ENCODE data around the gene MUC5B.
A peak's percentile ranks its signal among the peaks of the same experiment; 100 is the strongest.

MUC5B gene

DNA sequence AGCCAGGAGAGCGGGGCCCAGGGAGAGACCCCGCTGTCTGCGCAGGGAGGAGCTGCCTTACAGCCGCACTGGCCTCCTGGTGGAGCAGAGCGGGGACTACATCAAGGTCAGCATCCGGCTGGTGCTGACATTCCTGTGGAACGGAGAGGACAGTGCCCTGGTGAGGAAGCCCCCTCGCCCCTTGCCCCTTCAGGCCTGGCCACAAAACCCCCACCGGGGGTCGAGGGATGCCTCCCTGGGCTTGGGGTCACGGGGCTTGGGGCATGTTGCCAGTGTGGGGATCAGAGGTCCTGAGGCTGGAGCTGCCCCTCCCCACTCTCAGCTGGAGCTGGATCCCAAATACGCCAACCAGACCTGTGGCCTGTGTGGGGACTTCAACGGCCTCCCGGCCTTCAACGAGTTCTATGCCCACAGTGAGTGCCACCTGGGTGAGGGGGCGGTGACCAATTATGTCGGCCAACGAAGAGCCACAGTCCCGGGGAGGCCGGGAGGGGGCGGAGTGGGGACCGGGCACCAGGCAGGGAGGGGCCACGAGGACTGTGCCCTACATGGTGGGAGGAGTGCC, 4.2 kb downstream of the MUC5B start:
- intact Hi-C loops (cut with DNase I), result no loop called here
- DNase-seq, result peak in 3 of 42 donors; percentile 1 to 13 (median 4)

DNA sequence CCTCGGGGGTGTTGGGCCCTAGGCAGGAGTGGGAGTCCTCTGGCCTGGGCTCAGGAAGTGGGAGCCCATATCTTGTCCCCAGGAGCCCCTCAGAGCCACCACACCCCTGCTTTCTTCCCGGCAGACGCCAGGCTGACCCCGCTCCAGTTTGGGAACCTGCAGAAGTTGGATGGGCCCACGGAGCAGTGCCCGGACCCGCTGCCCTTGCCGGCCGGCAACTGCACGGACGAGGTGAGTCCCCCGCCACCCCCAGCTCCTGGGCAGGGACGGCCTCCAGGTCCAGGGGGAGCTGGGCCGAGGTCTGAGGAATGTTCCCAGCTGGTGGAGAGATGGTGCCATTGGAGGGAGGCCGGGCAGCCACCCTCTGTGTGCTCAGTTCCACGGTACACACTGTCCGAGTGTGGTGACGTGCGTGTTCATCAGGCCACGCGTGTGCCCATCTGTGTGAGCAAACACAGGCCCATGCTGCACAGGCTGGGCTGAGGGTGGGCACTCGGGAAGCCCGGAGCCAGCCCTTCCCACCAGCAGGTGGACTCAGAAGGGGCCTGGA, 4.8 kb downstream of the MUC5B start:
- intact Hi-C loops (cut with DNase I), result no loop called here
- DNase-seq, result peak in 2 of 42 donors; percentile 0 to 8

DNA sequence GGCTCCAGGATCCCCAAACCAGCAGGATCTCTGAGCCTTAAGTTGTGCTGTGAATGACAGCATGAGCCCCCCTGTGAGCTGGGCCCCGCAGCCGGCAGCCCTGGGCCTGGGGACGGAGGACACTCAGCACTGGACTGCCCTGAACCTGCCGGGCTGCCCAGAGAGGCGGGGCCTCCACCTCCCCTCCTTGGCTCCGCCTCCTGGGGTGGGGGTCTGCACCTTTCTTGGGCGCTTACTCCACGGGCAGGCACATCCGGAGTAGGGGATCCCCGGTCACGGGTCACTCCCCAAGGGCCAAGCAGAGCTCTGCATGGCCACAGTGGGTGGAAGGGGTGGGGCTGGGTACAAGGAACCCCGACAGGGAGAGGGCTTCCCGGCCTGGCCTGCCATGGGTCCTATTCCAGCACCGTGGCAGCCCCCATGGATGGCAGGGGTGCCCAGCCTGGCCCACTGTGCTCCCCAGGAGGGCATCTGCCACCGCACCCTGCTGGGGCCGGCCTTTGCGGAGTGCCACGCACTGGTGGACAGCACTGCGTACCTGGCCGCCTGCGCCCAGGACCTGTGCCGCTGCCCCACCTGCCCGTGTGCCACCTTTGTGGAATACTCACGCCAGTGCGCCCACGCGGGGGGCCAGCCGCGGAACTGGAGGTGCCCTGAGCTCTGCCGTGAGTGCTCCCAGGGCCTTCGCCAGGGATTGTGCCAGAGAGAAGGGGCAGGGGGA, 5.4 kb downstream of the MUC5B start:
- intact Hi-C loops (cut with DNase I), result no loop called here
- peak in 2 of 42 donors; percentile 1 to 13 for DNase-seq

GRCh38 chr11:1228921-1229451, 6.1 kb downstream of the MUC5B start:
- peak in 1 of 42 donors; percentile 0 for DNase-seq

GRCh38 chr11:1229471-1230120, 6.7 kb downstream of the MUC5B start:
- DNase-seq, result peak in 2 of 42 donors; percentile 1 to 6
- intact Hi-C loops (cut with DNase I), result no loop called here

More at GRCh38 chr11:1228921-1229451, 6.1 kb downstream of the MUC5B start:
- intact Hi-C loops (cut with DNase I), result no loop called here

DNA sequence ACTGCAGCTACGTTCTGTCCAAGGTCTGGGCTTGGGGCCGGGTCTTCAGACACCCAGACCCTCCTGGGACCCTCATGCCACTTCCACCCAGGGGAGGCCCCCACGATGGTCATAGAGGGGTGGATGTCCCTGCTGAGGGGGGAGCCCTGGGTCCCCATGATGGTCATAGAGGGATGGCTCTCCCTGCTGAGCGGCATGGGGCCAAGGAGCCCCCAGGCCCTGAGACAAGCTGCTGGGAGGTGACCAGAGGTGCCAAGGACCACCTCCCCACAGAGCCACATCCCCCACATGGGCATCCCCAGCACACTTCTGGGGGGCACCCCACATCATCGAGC, 7.2 kb downstream of the MUC5B start:
- intact Hi-C loops (cut with DNase I), result no loop called here
- no peak for DNase-seq

DNA sequence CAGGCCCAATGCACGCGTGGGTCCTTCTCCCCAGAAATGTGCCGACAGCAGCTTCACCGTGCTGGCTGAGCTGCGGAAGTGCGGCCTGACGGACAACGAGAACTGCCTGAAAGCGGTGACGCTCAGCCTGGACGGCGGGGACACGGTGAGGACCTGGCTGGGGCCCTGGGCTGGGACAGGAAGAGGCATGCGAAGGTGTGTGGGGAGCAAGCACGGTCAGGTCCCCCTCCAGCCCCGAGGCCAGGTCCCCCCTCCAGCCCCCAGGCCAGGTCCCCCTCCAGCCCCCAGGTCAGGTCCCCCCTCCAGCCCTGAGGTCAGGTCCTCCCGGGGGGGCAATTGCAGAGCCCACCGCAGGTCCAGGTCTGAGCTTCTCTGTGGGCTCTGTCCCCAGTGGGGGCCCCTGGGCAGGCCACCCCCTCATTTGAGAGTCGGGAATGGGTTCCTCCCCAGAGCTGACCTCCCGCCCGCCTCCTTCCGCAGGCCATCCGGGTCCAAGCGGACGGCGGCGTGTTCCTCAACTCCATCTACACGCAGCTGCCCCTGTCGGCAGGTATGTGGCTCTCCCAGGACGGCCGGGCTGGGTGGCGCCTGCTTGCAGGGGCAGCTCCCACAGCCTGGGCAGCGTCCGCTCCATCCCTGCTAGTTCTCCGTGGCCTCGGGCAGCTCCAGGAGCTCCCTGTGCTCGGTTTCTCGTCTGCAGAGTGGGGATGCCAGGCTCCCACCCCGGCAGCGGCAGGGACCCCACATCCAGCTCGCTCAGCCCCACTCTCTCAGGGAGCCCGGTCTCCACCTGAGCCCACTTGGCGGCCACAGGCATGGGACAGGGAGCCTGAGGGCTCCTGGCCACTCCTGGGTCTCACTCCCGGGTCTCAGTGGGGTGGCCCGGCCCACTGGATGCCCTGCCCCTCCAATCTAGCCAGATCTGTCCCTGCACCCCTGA, 7.9 kb downstream of the MUC5B start:
- intact Hi-C loops (cut with DNase I), result no loop called here
- DNase-seq, result peak in 1 of 42 donors; percentile 1

DNA sequence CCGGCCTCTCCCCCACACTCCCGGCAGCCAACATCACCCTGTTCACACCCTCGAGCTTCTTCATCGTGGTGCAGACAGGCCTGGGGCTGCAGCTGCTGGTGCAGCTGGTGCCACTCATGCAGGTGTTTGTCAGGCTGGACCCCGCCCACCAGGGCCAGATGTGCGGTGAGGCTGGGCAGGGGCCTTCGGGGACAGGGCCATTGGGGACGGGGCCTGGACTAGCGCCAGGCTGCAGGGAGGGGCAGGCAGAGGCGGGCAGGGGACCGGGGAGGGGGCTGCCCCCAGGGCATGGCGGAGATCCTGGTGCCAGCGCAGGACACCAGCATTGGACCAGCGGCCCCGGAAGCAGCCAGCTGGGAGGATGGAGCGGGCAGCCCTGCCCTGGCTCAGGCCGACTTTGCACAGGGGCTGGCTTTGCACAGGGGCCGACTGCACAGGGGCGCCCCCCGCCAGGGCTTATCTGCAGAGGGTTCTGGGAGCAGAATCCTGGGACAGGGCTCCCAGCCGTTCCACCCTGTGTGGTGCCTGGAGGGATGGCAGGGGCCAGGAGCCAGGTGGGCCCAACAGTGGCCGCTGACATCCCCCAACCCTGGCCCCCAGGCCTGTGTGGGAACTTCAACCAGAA, 8.6 kb downstream of the MUC5B start:
- DNase-seq, result peak in 1 of 42 donors; percentile 2
- intact Hi-C loops (cut with DNase I), result no loop called here

DNA sequence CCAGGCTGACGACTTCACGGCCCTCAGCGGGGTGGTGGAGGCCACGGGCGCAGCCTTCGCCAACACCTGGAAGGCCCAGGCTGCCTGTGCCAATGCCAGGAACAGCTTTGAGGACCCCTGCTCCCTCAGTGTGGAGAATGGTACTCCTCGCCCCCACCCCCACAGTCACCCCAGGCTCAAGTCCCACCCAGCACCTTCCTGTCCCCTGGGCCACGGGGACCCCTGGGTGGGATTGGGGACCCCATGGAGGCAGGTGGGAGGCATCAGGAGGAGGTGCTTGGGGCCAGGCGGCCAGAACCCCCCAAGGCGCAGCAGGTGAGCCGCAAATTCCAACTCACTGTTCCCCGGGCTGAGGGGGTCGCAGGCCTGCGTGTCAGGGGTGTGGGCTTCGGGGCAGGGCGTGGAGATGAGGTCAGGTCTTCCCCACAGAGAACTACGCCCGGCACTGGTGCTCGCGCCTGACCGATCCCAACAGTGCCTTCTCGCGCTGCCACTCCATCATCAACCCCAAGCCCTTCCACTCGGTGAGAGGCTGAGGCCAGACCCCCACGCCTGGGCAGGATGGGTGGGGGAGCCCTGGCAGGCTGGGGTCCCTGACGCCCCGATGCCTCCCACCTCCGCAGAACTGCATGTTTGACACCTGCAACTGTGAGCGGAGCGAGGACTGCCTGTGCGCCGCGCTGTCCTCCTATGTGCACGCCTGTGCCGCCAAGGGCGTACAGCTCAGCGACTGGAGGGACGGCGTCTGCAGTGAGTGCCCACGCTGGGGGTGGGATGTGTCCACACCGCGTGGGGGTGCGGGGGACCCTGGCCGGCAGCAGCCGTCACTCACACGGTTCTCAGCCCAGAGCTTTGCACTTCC, 9.4 kb downstream of the MUC5B start:
- intact Hi-C loops (cut with DNase I), result no loop called here
- DNase-seq, result peak in 1 of 42 donors; percentile 9

DNA sequence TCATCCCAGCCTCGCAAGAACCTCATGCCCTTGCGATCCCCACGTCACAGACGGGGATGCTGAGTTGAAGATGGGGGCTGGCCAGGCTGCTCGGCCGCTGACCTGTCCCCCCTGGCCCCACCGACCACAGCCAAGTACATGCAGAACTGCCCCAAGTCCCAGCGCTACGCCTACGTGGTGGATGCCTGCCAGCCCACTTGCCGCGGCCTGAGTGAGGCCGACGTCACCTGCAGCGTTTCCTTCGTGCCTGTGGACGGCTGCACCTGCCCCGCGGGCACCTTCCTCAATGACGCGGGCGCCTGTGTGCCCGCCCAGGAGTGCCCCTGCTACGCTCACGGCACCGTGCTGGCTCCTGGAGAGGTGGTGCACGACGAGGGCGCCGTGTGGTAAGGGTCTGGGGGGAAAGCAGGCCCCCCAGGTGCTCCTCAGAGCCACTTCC, 10.0 kb downstream of the MUC5B start:
- intact Hi-C loops (cut with DNase I), result no loop called here
- DNase-seq, result peak in 1 of 42 donors; percentile 1

GRCh38 chr11:1233351-1234053, 10.6 kb downstream of the MUC5B start:
- peak in 1 of 42 donors; percentile 8 for DNase-seq

GRCh38 chr11:1234054-1234720, 11.3 kb downstream of the MUC5B start:
- intact Hi-C loops (cut with DNase I), result no loop called here
- peak in 2 of 42 donors; percentile 1 to 9 for DNase-seq

More at GRCh38 chr11:1233351-1234053, 10.6 kb downstream of the MUC5B start:
- intact Hi-C loops (cut with DNase I), result no loop called here

GRCh38 chr11:1234771-1235305, 12.0 kb downstream of the MUC5B start:
- intact Hi-C loops (cut with DNase I), result no loop called here

GRCh38 chr11:1235306-1235900, 12.5 kb downstream of the MUC5B start:
- DNase-seq, result peak in 2 of 42 donors; percentile 0 to 19

More at GRCh38 chr11:1234771-1235305, 12.0 kb downstream of the MUC5B start:
- peak in 2 of 42 donors; percentile 1 to 9 for DNase-seq

DNA sequence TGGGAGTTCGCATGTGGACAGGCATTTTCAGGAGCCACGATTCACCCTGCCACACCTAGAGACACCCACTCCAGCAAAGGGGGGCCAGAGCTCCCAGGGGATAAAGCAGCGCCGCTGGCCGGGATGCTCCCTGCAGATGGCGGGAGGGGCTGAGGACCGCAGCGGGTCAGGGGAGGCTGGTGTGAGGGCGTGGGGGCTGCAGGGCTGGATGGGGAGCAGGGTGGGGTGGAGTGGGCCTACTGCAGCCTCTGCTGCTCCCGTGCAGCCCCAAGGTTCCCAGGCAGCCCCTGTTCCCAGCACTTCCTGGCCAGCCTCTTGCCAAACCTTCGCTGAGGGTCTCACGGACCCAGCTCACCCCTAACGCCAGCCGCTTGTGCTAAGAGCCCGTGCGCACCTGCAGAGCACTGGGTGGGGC, 13.0 kb downstream of the MUC5B start:
- no peak for DNase-seq
- intact Hi-C loops (cut with DNase I), result no loop called here

More at GRCh38 chr11:1235306-1235900, 12.5 kb downstream of the MUC5B start:
- intact Hi-C loops (cut with DNase I), result no loop called here
